Bronchial epithelial cell (primary cell): ENCODE results near the gene DENND1A. TPM values are rescaled to one million over a fixed set of nuclear protein-coding genes. Genes with fewer than 3 reads are reported as not detected.

ENCODE experiments used
- DNase-seq: peaks from one replicate; pipeline ENCODE4 v3.0.0-alpha.2; 2010; ENCODE audit warnings: low read depth
- FAIRE-seq: peaks from 2 replicates; lab custom pipeline; 2011; peaks lifted over from hg19 to GRCh38; lab: Jason Lieb, UNC
- H3K27me3 ChIP-seq: 2 replicates; pipeline ENCODE4 v1.5.1; 2011; ENCODE audit warnings: low read length; ENCODE audit not compliant: control insufficient read depth, insufficient read depth
- H3K36me3 ChIP-seq: 2 replicates; pipeline ENCODE4 v1.5.1; 2011; ENCODE audit warnings: low read length; ENCODE audit not compliant: control insufficient read depth, insufficient read depth
- H3K4me3 ChIP-seq: 2 replicates; pipeline ENCODE4 v1.5.1; 2011; ENCODE audit warnings: mild to moderate bottlenecking, low read depth, low read length, control low read depth
- total RNA-seq: library from RNA; depleted of rRNA; stranded (reverse); fragments of >200 nt; gene quantifications from 2 replicates; pipeline ENCODE4 v1.2.1, GENCODE V29; 2014
- TF ChIP-seq, protein P1 (sequence below): IDR thresholded peaks from 2 replicates; pipeline ENCODE4 v1.5.1; 2011; ENCODE audit warnings: mild to moderate bottlenecking, moderate library complexity, low read length, control low read depth, inconsistent platforms; ENCODE audit not compliant: insufficient read depth, severe bottlenecking

The DENND1A gene
- total RNA-seq, 1 donor from 2014 or later = 6.1 TPM

DNA sequence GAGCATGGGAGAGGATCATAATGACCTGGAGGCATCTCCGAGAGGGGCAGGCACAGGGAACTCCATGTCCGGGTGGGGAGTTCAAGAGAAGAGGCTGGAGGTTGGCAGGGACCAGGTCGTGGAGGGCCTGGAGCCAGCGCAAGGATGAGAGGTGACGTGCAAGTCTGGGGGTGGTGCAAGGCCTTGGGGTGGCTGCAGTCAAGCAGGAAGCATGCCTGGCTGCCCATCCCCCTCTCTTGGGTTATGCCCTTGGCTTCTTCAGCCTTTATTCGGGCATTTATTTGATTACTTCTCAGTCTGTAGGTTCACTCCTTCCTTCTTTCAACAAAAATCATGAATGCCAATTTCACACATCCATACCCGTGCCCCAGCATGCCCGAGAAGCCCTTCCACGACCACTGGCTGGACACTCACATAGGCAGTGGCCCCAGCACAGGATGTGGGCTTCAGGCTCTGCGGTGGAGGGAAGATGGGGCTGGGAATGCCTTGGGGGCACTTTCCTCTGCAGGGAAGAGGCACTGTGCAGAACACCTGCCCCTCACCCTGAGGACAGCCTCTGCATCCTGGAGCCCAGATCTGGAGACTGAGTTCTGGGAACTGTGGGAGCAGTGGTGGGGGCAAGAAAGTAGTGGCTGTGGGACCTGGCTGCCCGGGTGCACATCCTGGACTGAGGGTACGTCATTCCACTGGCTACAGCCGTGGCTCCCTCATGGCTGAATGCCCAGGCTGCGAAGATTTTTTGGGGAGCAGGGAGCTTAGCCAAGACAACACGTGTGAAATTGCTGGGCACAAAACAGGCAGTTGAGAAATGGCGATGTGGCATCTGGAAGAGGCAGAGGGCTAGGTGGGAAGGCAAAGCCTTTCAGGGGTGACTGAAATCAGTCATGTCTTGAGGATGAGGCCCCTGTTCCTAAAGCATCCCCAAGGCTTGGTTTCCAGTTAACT is 535.4 kb downstream of the DENND1A start:
- H3K27me3 ChIP-seq = no peaks in the 10 kb centered on the region
- no peaks in the 10 kb centered on the region for H3K36me3 ChIP-seq
- DNase-seq (no peak), FAIRE-seq (no peak)
- no peak overlapping the region for H3K4me3 ChIP-seq
- TF ChIP-seq, protein P1, sequence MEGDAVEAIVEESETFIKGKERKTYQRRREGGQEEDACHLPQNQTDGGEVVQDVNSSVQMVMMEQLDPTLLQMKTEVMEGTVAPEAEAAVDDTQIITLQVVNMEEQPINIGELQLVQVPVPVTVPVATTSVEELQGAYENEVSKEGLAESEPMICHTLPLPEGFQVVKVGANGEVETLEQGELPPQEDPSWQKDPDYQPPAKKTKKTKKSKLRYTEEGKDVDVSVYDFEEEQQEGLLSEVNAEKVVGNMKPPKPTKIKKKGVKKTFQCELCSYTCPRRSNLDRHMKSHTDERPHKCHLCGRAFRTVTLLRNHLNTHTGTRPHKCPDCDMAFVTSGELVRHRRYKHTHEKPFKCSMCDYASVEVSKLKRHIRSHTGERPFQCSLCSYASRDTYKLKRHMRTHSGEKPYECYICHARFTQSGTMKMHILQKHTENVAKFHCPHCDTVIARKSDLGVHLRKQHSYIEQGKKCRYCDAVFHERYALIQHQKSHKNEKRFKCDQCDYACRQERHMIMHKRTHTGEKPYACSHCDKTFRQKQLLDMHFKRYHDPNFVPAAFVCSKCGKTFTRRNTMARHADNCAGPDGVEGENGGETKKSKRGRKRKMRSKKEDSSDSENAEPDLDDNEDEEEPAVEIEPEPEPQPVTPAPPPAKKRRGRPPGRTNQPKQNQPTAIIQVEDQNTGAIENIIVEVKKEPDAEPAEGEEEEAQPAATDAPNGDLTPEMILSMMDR = no peak

DNA sequence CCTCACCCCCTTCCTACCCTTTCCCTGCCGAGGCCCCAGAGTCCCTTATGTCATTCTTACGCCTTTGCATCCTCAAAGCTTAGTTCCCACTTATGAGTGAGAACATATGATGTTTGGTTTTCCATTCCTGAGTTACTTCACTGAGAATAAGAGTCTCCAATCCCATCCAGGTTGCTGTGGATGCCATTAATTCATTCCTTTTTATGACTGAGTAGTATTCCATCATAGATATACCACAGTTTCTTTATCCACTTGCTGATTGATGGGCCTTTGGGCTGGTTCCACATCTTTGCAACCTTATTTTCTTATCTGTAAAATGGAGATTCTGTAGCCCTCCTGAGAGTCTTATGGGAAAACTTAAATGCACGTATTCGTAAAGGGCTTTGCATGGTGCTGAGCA is 537.1 kb downstream of the DENND1A start:
- H3K27me3 ChIP-seq = no peaks in the 10 kb centered on the region
- H3K36me3 ChIP-seq = no peaks in the 10 kb centered on the region
- H3K4me3 ChIP-seq = no peak overlapping the region
- TF ChIP-seq, protein P1 = no peak
- FAIRE-seq = no peak
- no peak for DNase-seq

DNA sequence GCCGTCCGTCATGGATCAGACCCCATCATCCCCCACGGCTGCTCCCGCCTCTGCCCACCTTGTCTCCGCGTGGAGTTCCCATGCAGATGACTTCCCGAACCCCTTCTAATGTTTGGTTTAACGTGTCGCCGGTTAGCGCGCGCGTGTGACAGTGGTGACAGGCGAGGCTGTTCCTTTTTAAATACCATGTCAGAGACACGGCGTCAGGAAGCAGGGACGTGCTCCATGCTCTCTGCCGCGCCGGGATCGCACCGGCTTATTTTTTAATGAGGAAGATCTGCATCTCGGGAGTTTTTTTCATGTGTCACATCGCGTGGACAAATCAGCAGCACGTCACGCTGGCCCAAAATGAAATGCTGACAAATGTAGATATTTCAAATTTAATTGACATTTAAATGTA is 538.0 kb downstream of the DENND1A start:
- FAIRE-seq = no peak
- TF ChIP-seq, protein P1 = no peak
- H3K4me3 ChIP-seq = no peak overlapping the region

DNA sequence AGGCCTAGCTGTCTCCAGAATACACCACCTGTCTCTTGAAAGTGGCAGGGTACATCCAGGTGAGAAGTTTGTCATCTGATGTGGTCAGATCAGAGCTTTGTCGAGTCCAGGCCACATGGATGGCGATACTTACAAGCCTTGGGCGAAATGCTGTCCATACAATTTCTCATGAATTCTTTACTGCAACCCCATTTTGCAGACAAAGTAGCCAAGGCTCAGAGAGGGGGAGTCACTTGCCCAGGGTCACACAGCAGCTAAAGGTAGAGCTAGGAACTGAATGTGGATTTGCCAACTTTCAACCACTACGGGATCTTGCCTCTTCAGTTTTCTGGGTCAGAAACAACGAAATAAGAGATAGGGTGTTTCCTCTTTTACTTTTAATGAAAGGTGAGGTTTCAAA is 538.7 kb downstream of the DENND1A start:
- Histone ChIP-seq H3K36me3 (no peaks in the 10 kb centered on the region), H3K27me3 (no peaks in the 10 kb centered on the region), H3K4me3 (no peak overlapping the region)
- DNase-seq = no peak
- no peak for FAIRE-seq
- TF ChIP-seq, protein P1 = no peak

More for the DNA sequence above, 538.0 kb downstream of the DENND1A start:
- Histone ChIP-seq H3K27me3 (no peaks in the 10 kb centered on the region), H3K36me3 (no peaks in the 10 kb centered on the region)
- no peak for DNase-seq

DNA sequence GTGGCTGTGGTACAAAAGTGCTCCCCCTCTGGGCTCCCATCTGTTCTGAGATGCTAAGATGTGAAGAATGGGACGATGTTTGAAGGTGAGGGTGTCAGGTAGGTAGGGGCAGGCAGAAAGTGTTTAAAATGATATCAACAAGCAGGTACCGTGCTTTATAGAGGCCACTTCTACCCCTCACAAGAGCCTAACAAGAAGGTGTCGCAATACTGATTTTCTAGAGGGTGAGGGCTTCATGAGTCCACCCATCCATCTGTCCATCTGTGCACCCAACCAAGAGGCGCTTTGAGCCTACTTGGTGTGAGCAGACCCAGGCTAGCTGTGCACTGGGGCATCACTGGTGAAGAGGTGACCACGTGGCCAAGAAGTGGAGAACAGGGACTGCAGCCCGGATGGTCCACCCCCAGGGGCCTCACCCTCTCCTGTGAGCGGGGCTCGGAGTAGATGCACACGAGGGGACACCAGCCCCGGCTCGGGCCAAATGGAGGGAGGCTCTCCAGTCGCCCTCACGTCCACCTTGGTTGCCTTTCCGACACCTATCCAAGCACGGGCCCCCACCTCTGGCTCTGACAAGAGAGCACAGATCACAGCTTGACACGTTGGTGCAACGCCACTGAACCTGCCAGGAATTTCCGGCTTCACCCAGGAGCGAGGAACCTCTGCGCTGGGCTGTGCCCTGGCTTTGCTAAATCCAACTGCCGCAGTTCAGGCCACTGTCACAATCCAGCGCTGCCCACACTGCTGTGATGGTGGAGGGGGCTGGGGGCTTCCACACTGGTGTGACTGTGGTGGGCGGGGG is 539.4 kb downstream of the DENND1A start:
- no peak for DNase-seq
- Histone ChIP-seq H3K36me3 (no peaks in the 10 kb centered on the region), H3K4me3 (no peak overlapping the region), H3K27me3 (no peaks in the 10 kb centered on the region)
- TF ChIP-seq, protein P1 = no peak
- FAIRE-seq = no peak
